GM18868 (cell line): ENCODE measurements around the gene AFG1L.
A peak's percentile ranks its signal among the peaks of the same experiment; 100 is the strongest.
"Not testable (repeated sequence)": the region's sequence is repeated elsewhere in the genome, so short reads cannot be mapped to it uniquely, and the experiment has no call there.

Experiments
- ATAC-seq: cut with Tn5 transposase; IDR thresholded peaks from one replicate; pipeline ENCODE4 v1.9.1; 2021; ENCODE audit warnings: mild to moderate bottlenecking, moderate library complexity; ENCODE audit not compliant: unreplicated experiment

AFG1L gene

GRCh38 chr6:108550256-108550655 lies 255.4 kb downstream of the AFG1L start:
- no peak for ATAC-seq

- ATAC-seq: no peak
Observed at GRCh38 chr6:108555399-108556052, 260.7 kb downstream of the AFG1L start.

- no peak for ATAC-seq
Observed at GRCh38 chr6:108556250-108556649, 261.4 kb downstream of the AFG1L start.

- no peak for ATAC-seq
Observed at GRCh38 chr6:108556866-108557493, 262.1 kb downstream of the AFG1L start.

- ATAC-seq: peak; percentile 26
Observed at GRCh38 chr6:108557494-108558371, 262.9 kb downstream of the AFG1L start.

GRCh38 chr6:108558372-108559096 lies 263.7 kb downstream of the AFG1L start:
- peak; percentile 58 for ATAC-seq

- ATAC-seq: peak; percentile 42
Observed at GRCh38 chr6:108559097-108559883, 264.4 kb downstream of the AFG1L start.

GRCh38 chr6:108559884-108560462 lies 265.1 kb downstream of the AFG1L start:
- ATAC-seq: no peak

- ATAC-seq: no peak
Observed at GRCh38 chr6:108560463-108561308, 265.8 kb downstream of the AFG1L start, which contains the start of gene FOXO3. Gene FOXO3, plus strand, starts transcription at chr6:108560917. Its CDS starts 292 bp downstream, at chr6:108561209.

- ATAC-seq: not testable (repeated sequence)
Observed at GRCh38 chr6:108561309-108561647, 266.4 kb downstream of the AFG1L start.

- ATAC-seq: no peak
Observed at GRCh38 chr6:108561742-108562502, 267.1 kb downstream of the AFG1L start.

- no peak for ATAC-seq
Observed at GRCh38 chr6:108562503-108562993, 267.7 kb downstream of the AFG1L start.

- ATAC-seq: no peak
Observed at GRCh38 chr6:108563292-108563691, 268.4 kb downstream of the AFG1L start.

- ATAC-seq: no peak
Observed at GRCh38 chr6:108564178-108564577, 269.3 kb downstream of the AFG1L start.

GRCh38 chr6:108565091-108565766 lies 270.4 kb downstream of the AFG1L start:
- peak; percentile 76 for ATAC-seq

- peak; percentile 27 for ATAC-seq
Observed at GRCh38 chr6:108565893-108566292, 271.0 kb downstream of the AFG1L start.

- ATAC-seq: no peak
Observed at GRCh38 chr6:108566406-108566805, 271.6 kb downstream of the AFG1L start.
